Gastrocnemius medialis (tissue), 4 donors: Measurements from ENCODE around the gene FOXJ2. TPM values are rescaled to one million over a fixed set of nuclear protein-coding genes. Genes with fewer than 3 reads are reported as not detected.

Experiments used
- ATAC-seq, 2 donors: fragments of 150-250 bp; one replicate each; pipeline ENCODE4 v1.9.1; 2016
- DNase-seq, 2 donors: peaks; one replicate each; pipeline ENCODE4 v3.0.0-alpha.2; 2019
- H3K27ac ChIP-seq, 4 donors: fragments of 200-600 bp; sonication (generic); 1 replicate in 1 of 4; 2 replicates in 3 of 4; pipeline ENCODE4 v1.5.1; 2016 to 2018; ENCODE audit warnings: mild to moderate bottlenecking in 2 of 4, moderate library complexity in 1 of 4
- H3K27me3 ChIP-seq, 3 donors: fragments of 200-600 bp; sonication (generic) in 2 of 3; 1 replicate in 1 of 3; 2 replicates in 2 of 3; pipeline versions ENCODE4 v1.5.1 to v1.6.0; 2016 to 2019; ENCODE audit warnings: mild to moderate bottlenecking in 1 of 3, moderate library complexity in 1 of 3
- H3K36me3 ChIP-seq, 2 donors: fragments of 200-600 bp; sonication (generic) in 1 of 2; one replicate each; pipeline ENCODE4 v1.5.1; 2017 to 2018
- H3K4me1 ChIP-seq, 2 donors: fragments of 200-600 bp; sonication (generic) in 1 of 2; one replicate each; pipeline ENCODE4 v1.5.1; 2016 to 2017; ENCODE audit warnings: mild to moderate bottlenecking in 2 of 2
- H3K4me3 ChIP-seq, 4 donors: fragments of 200-600 bp; sonication (generic) in 3 of 4; 1 replicate in 1 of 4; 2 replicates in 3 of 4; pipeline ENCODE4 v1.5.1; 2016 to 2019; ENCODE audit warnings: mild to moderate bottlenecking in 2 of 4
- H3K9me3 ChIP-seq, 3 donors: fragments of 200-600 bp; sonication (generic) in 2 of 3; 1 replicate in 1 of 3; 2 replicates in 2 of 3; pipeline ENCODE4 v1.5.1; 2016 to 2019
- CTCF ChIP-seq, 5 experiments: fragments of 450-650 bp in 3 of 5; fragments of 200-600 bp in 2 of 5; sonication (generic) in 2 of 5; IDR thresholded peaks in 4 of 5; conservative IDR thresholded peaks in 1 of 5; 1 replicate in 4 of 5; 2 replicates in 1 of 5; pipeline ENCODE4 v1.5.1; 2016 to 2019; ENCODE audit warnings: antibody characterized with exemption in 5 of 5, mild to moderate bottlenecking in 3 of 5, moderate library complexity in 3 of 5
- POLR2A ChIP-seq, 2 donors: fragments of 450-650 bp; IDR thresholded peaks; one replicate each; pipeline ENCODE4 v1.6.1; 2017; ENCODE audit warnings: antibody characterized with exemption in 2 of 2, mild to moderate bottlenecking in 2 of 2, moderate library complexity in 2 of 2
- in situ Hi-C, 4 donors: fragments of 200-750 bp; cut with MboI; loops; one replicate each; pipeline versions ENCODE4 v1.15.0 to v1.8.0; 2017; ENCODE audit warnings: low sequenced_read_pairs in 4 of 4
- intact Hi-C: fragments of 100-400 bp; cut with DNase I; formaldehyde crosslinking; loops from one replicate; pipeline ENCODE4 v1.15.1; 2023; ENCODE audit warnings: low total_unique reads
- total RNA-seq, 4 donors: library from RNA; depleted of rRNA; stranded (reverse); fragments of >200 nt; gene quantifications; one replicate each; pipeline versions ENCODE4 v1.1.0 to v1.2.3, GENCODE V29; 2016

The FOXJ2 gene
- total RNA-seq, 4 donors from 2014 or later = 14.3 to 28.0 (median 22.8) TPM

- ATAC-seq (peak in 1 of 2 donors; percentile 60), DNase-seq (no peak)
- TF ChIP-seq CTCF (IDR thresholded peaks at IDR 0.05 in 4 of 5, conservative IDR thresholded peaks at IDR 0.05 in 1 of 5) (no peak), POLR2A (IDR thresholded peaks at IDR 0.05) (no peak)
- Histone ChIP-seq H3K27ac (no peak overlapping the region), H3K9me3 (no peaks in the 10 kb centered on the region), H3K36me3 (peaks cover 0 to 24% of the 10 kb centered on the region in 2 donors), H3K27me3 (no peaks in the 10 kb centered on the region), H3K4me1 (no peaks in the 10 kb centered on the region), H3K4me3 (no peak overlapping the region)
- intact Hi-C loops = no loop called here
- in situ Hi-C loops = loop anchor here in 1 of 4 donors (25.0 kb wide), 1 partner anchor 879 kb away; the partner anchor contains the start of gene M6PR
These were observed 25.3 kb downstream of the FOXJ2 start for GRCh38 chr12:8057839-8058238.

- no peak for TF ChIP-seq CTCF (IDR thresholded peaks at IDR 0.05 in 4 of 5, conservative IDR thresholded peaks at IDR 0.05 in 1 of 5)
- TF ChIP-seq POLR2A (IDR thresholded peaks at IDR 0.05) = no peak
- Histone ChIP-seq H3K4me1 (no peaks in the 10 kb centered on the region), H3K4me3 (no peak overlapping the region), H3K36me3 (peaks cover 0 to 18% of the 10 kb centered on the region in 2 donors), H3K27ac (no peak overlapping the region), H3K9me3 (no peaks in the 10 kb centered on the region), H3K27me3 (no peaks in the 10 kb centered on the region)
- intact Hi-C loops = no loop called here
- ATAC-seq (no peak), DNase-seq (no peak)
- in situ Hi-C loops = loop anchor here in 1 of 4 donors (25.0 kb wide), 1 partner anchor 879 kb away; the partner anchor contains the start of gene M6PR
These were observed 26.0 kb downstream of the FOXJ2 start for GRCh38 chr12:8058506-8058905.

- no peaks in the 10 kb centered on the region for H3K9me3 ChIP-seq
- no peak overlapping the region for H3K27ac ChIP-seq
- no peak for ATAC-seq
- no peaks in the 10 kb centered on the region for H3K4me1 ChIP-seq
- no peak for TF ChIP-seq POLR2A (IDR thresholded peaks at IDR 0.05)
- TF ChIP-seq CTCF (IDR thresholded peaks at IDR 0.05 in 4 of 5, conservative IDR thresholded peaks at IDR 0.05 in 1 of 5) = no peak
- H3K4me3 ChIP-seq = no peak overlapping the region
- H3K27me3 ChIP-seq = no peaks in the 10 kb centered on the region
- no peaks in the 10 kb centered on the region for H3K36me3 ChIP-seq
- DNase-seq = no peak
- intact Hi-C loops = no loop called here
- in situ Hi-C loops = loop anchor here in 1 of 4 donors (25.0 kb wide), 1 partner anchor 873 kb away; the partner anchor contains the start of gene M6PR
These were observed 31.6 kb downstream of the FOXJ2 start for GRCh38 chr12:8064131-8064530.

- Histone ChIP-seq H3K36me3 (no peaks in the 10 kb centered on the region), H3K27me3 (no peaks in the 10 kb centered on the region), H3K4me3 (peak within 1 kb of the TSS in 1 of 4 donors; percentile 30), H3K4me1 (no peaks in the 10 kb centered on the region), H3K27ac (no peak within 1 kb of the TSS), H3K9me3 (no peaks in the 10 kb centered on the region)
- ATAC-seq (peak; percentile 36 to 39), DNase-seq (no peak)
- TF ChIP-seq POLR2A (IDR thresholded peaks at IDR 0.05) (peak; percentile 24 to 34), CTCF (IDR thresholded peaks at IDR 0.05 in 4 of 5, conservative IDR thresholded peaks at IDR 0.05 in 1 of 5) (no peak)
- intact Hi-C loops (no loop called here), in situ Hi-C loops (loop anchor here in 1 of 4 donors (25.0 kb wide), 1 partner anchor 871 kb away; the partner anchor contains the start of gene M6PR)
These were observed 33.6 kb downstream of the FOXJ2 start, which contains the start of gene C3AR1 for GRCh38 chr12:8065991-8066594. TSS of gene C3AR1 (minus strand) at chr12:8066359. CDS start at chr12:8060185, 6,174 bp downstream.
